H1 (cell line): ENCODE measurements around the gene SMARCA1. TPM values are rescaled to one million over a fixed set of nuclear protein-coding genes. Genes with fewer than 3 reads are reported as not detected.

Source experiments
- CTCF ChIA-PET: fragments of 300-600 bp; sonication (Branson Sonifier 250); formaldehyde crosslinking; loops from one replicate; lab custom pipeline; 2021; ENCODE audit not compliant: partially characterized antibody; lab: Charles Lee
- POLR2A ChIA-PET: fragments of 300-600 bp; sonication (Branson Sonifier 250); formaldehyde crosslinking; loops from one replicate; lab custom pipeline; 2021; ENCODE audit warnings: inconsistent platforms; ENCODE audit not compliant: partially characterized antibody; lab: Charles Lee
- DNase-seq, 2 experiments: peaks; one replicate each; pipeline versions ENCODE4 v3.0.0 to v3.0.0-alpha.2; 2010 to 2022; ENCODE audit warnings: low spot score in 2 of 2, low read depth in 1 of 2, mixed read lengths in 1 of 2
- FAIRE-seq: peaks from 2 replicates; lab custom pipeline; 2011; peaks lifted over from hg19 to GRCh38; lab: Jason Lieb, UNC
- H2AFZ ChIP-seq: 2 replicates; pipeline ENCODE4 v1.8.1; 2012; ENCODE audit warnings: low read length, inconsistent platforms
- H2AK5ac ChIP-seq: 2 replicates; pipeline ENCODE4 v1.6.1; 2013; ENCODE audit warnings: low read depth, low read length
- H2BK120ac ChIP-seq: replicated peaks from 2 replicates; pipeline ENCODE3; 2013; ENCODE audit warnings: low read depth, low read length, inconsistent platforms
- H2BK12ac ChIP-seq: 2 replicates; pipeline ENCODE4 v1.6.1; 2013; ENCODE audit warnings: low read depth, low read length
- H2BK15ac ChIP-seq: 2 replicates; pipeline ENCODE4 v1.6.1; 2013; ENCODE audit warnings: low read length
- H2BK20ac ChIP-seq: 2 replicates; pipeline ENCODE4 v1.6.1; 2013; ENCODE audit warnings: low read length
- H2BK5ac ChIP-seq: 2 replicates; pipeline ENCODE4 v1.6.1; 2013; ENCODE audit warnings: low read depth, low read length
- H3K14ac ChIP-seq: 2 replicates; pipeline ENCODE4 v1.6.1; 2013; ENCODE audit warnings: inconsistent platforms; ENCODE audit not compliant: insufficient read length
- H3K18ac ChIP-seq: 2 replicates; pipeline ENCODE4 v1.6.1; 2013; ENCODE audit warnings: low read length; ENCODE audit errors: extremely low read depth
- H3K23ac ChIP-seq: 2 replicates; pipeline ENCODE4 v1.6.1; 2013; ENCODE audit warnings: inconsistent platforms; ENCODE audit not compliant: insufficient read length
- H3K23me2 ChIP-seq: 2 replicates; pipeline ENCODE4 v1.6.1; 2013; ENCODE audit warnings: low read depth, low read length
- H3K27ac ChIP-seq: 2 replicates; pipeline ENCODE4 v1.6.1; 2011; ENCODE audit warnings: low read depth, low read length, inconsistent platforms
- H3K27me3 ChIP-seq, 4 experiments: replicated peaks in 1 of 4; 1 replicate in 1 of 4; 2 replicates in 3 of 4; pipeline versions ENCODE4 v1.6.1 to v1.8.1; 2011 to 2013; ENCODE audit warnings: low read length in 3 of 4, mild to moderate bottlenecking in 3 of 4, inconsistent platforms in 2 of 4, mixed read lengths in 2 of 4, moderate library complexity in 1 of 4; ENCODE audit not compliant: control insufficient read depth in 3 of 4, insufficient read depth in 3 of 4; ENCODE audit errors: extremely low read depth in 1 of 4
- H3K36me3 ChIP-seq, 4 experiments: 2 replicates each; pipeline versions ENCODE4 v1.6.1 to v1.8.1; 2011 to 2013; ENCODE audit warnings: mild to moderate bottlenecking in 4 of 4, low read length in 3 of 4, moderate library complexity in 2 of 4, control low read depth in 1 of 4, inconsistent platforms in 1 of 4; ENCODE audit not compliant: insufficient read depth in 4 of 4, control insufficient read depth in 2 of 4
- H3K4ac ChIP-seq: replicated peaks from 2 replicates; pipeline ENCODE3; 2013; ENCODE audit warnings: low read length, low read depth, mixed read lengths, inconsistent platforms; ENCODE audit not compliant: insufficient read length
- H3K4me1 ChIP-seq, 4 experiments: replicated peaks in 1 of 4; 1 replicate in 1 of 4; 2 replicates in 3 of 4; pipeline versions ENCODE4 v1.6.1 to v1.8.1; 2011 to 2013; ENCODE audit warnings: low read length in 3 of 4, inconsistent platforms in 2 of 4, mixed read lengths in 1 of 4; ENCODE audit not compliant: insufficient read depth in 4 of 4, control insufficient read depth in 3 of 4
- H3K4me2 ChIP-seq, 2 experiments: 2 replicates each; pipeline versions ENCODE4 v1.6.1 to v1.8.1; 2011 to 2013; ENCODE audit warnings: low read depth in 2 of 2, low read length in 2 of 2, control low read depth in 1 of 2, inconsistent platforms in 1 of 2, mild to moderate bottlenecking in 1 of 2; ENCODE audit not compliant: insufficient read depth in 1 of 2
- H3K4me3 ChIP-seq, 4 experiments: fragments of 200-600, 300-600 bp in 1 of 4; sonication (generic), shearing (Covaris generic), sonication (Bioruptor Twin) in 1 of 4; 2 replicates each; pipeline versions ENCODE4 v1.5.1 to v1.8.1; 2011 to 2016; ENCODE audit warnings: low read length in 4 of 4, low read depth in 3 of 4, control low read depth in 2 of 4, inconsistent platforms in 2 of 4, mild to moderate bottlenecking in 2 of 4, mixed read lengths in 1 of 4, moderate library complexity in 1 of 4; ENCODE audit not compliant: insufficient read depth in 2 of 4; ENCODE audit errors: extremely low read depth in 1 of 4
- H3K56ac ChIP-seq: replicated peaks from 2 replicates; pipeline ENCODE3; 2013; ENCODE audit warnings: low read depth, mild to moderate bottlenecking, mixed read lengths, low read length, inconsistent platforms; ENCODE audit not compliant: insufficient read length
- H3K79me1 ChIP-seq: 2 replicates; pipeline ENCODE4 v1.6.1; 2013; ENCODE audit warnings: low read depth, low read length, control low read depth
- H3K79me2 ChIP-seq, 2 experiments: 2 replicates each; pipeline versions ENCODE4 v1.6.1 to v1.8.1; 2012 to 2013; ENCODE audit warnings: low read length in 2 of 2, mild to moderate bottlenecking in 2 of 2, inconsistent platforms in 1 of 2; ENCODE audit not compliant: insufficient read depth in 2 of 2, control insufficient read depth in 1 of 2
- H3K9ac ChIP-seq, 4 experiments: replicated peaks in 1 of 4; 1 replicate in 1 of 4; 2 replicates in 3 of 4; pipeline versions ENCODE4 v1.6.1 to v1.8.1; 2011 to 2013; ENCODE audit warnings: low read depth in 3 of 4, low read length in 3 of 4, control low read depth in 2 of 4, mild to moderate bottlenecking in 2 of 4, moderate library complexity in 2 of 4, inconsistent platforms in 1 of 4; ENCODE audit errors: extremely low read depth in 1 of 4
- H3K9me3 ChIP-seq, 2 experiments: 2 replicates each; pipeline versions ENCODE4 v1.6.1 to v1.8.1; 2012 to 2013; ENCODE audit warnings: mild to moderate bottlenecking in 2 of 2, moderate library complexity in 2 of 2, control low read depth in 1 of 2, inconsistent platforms in 1 of 2, low read depth in 1 of 2, low read length in 1 of 2, mixed read lengths in 1 of 2; ENCODE audit not compliant: insufficient read depth in 2 of 2
- H4K20me1 ChIP-seq, 2 experiments: replicated peaks in 1 of 2; 2 replicates each; pipeline versions ENCODE3 to v1.8.1; 2011 to 2013; ENCODE audit warnings: inconsistent platforms in 2 of 2, low read length in 2 of 2, mild to moderate bottlenecking in 1 of 2; ENCODE audit not compliant: insufficient read depth in 2 of 2, control insufficient read depth in 1 of 2
- H4K5ac ChIP-seq: 2 replicates; pipeline ENCODE4 v1.6.1; 2013; ENCODE audit warnings: low read length, low read depth, mixed read lengths, inconsistent platforms; ENCODE audit not compliant: insufficient read length
- H4K8ac ChIP-seq: 2 replicates; pipeline ENCODE4 v1.8.0; 2013; ENCODE audit warnings: mild to moderate bottlenecking, moderate library complexity, low read length, inconsistent platforms; ENCODE audit not compliant: insufficient read depth; ENCODE audit errors: extremely low read depth
- H4K91ac ChIP-seq: replicated peaks from 2 replicates; pipeline ENCODE3; 2013; ENCODE audit warnings: low read length, mixed read lengths, inconsistent platforms; ENCODE audit not compliant: insufficient read length
- ASH2L ChIP-seq: fragments of 200-600, 300-600 bp; sonication (generic); IDR thresholded peaks from one replicate; pipeline ENCODE4 v1.7.1; 2017; ENCODE audit warnings: low read length
- CBX8 ChIP-seq: fragments of 300-800, 300-1000 bp; sonication (generic); IDR thresholded peaks from 2 replicates; pipeline ENCODE4 v1.7.1; 2016; ENCODE audit warnings: low read depth, low read length, borderline replicate concordance
- CHD1 ChIP-seq: IDR thresholded peaks from 2 replicates; pipeline ENCODE4 v1.6.1; 2012; ENCODE audit warnings: low read depth, low read length, improper control_type of control experiment
- CHD2 ChIP-seq: IDR thresholded peaks from 2 replicates; pipeline ENCODE4 v1.6.1; 2012; ENCODE audit warnings: low read length, improper control_type of control experiment
- CTBP2 ChIP-seq: IDR thresholded peaks from 2 replicates; pipeline ENCODE4 v1.7.0; 2011; ENCODE audit warnings: borderline replicate concordance, mild to moderate bottlenecking, moderate library complexity, mixed read lengths, low read length; ENCODE audit not compliant: insufficient read depth, insufficient read length
- RBBP5 ChIP-seq: IDR thresholded peaks from 2 replicates; pipeline ENCODE4 v1.7.1; 2012; ENCODE audit warnings: low read depth, mild to moderate bottlenecking, inconsistent platforms, low read length, moderate library complexity, borderline replicate concordance
- SAP30 ChIP-seq: fragments of 300-600 bp; sonication (generic); IDR thresholded peaks from 2 replicates; pipeline ENCODE4 v1.7.1; 2012; ENCODE audit warnings: low read length, moderate library complexity, mild to moderate bottlenecking, inconsistent platforms; ENCODE audit not compliant: insufficient read depth, insufficient replicate concordance
- SRF ChIP-seq: IDR thresholded peaks from 2 replicates; pipeline ENCODE4 v1.6.1; 2011; ENCODE audit warnings: mild to moderate bottlenecking, low read depth, low read length, moderate library complexity
- WGBS, 2 experiments: shearing (Covaris generic) in 1 of 2; methylation state at CpG; one replicate each; pipeline versions ENCODE4 v1.1.6 to v1.1.7; 2013 to 2015; ENCODE audit warnings: low lambda C conversion rate in 2 of 2, mixed read lengths in 2 of 2, inconsistent platforms in 1 of 2, low coverage in 1 of 2, missing lambda C conversion rate in 1 of 2; ENCODE audit not compliant: insufficient replicate concordance in 2 of 2, insufficient coverage in 1 of 2, insufficient read length in 1 of 2; ENCODE audit errors: extremely low coverage in 1 of 2, missing lambda C conversion rate in 1 of 2; 5-methylcytosine and 5-hydroxymethylcytosine counted together
- polyA plus RNA-seq, 7 experiments: library from polyadenylated mRNA; depleted of rRNA in 3 of 7; stranded (reverse) in 5 of 7; unstranded in 2 of 7; fragments of >200 nt in 5 of 7; fragments of 200-250 nt in 2 of 7; gene quantifications; 1 replicate in 5 of 7; 2 replicates in 1 of 7; 4 replicates in 1 of 7; pipeline versions ENCODE4 v1.2.1 to v1.2.3, GENCODE V29; 2011 to 2013; ENCODE audit warnings: missing spikeins in 2 of 7, mixed read lengths in 2 of 7
- total RNA-seq: library from RNA; stranded (reverse); fragmentation: NEBNext Ultra II Directional; extraction: Animal tissue kit (Norgen Biotek cat#: 25700); gene quantifications from 2 replicates; pipeline ENCODE4 v1.2.1, GENCODE V29; 2021

Gene SMARCA1
- total and polyA plus RNA-seq, 2 of the 8 experiments (the other 6 are each of a cell fraction or from before 2014, with no cell fraction given): 13.1 to 54.4 TPM

DNA sequence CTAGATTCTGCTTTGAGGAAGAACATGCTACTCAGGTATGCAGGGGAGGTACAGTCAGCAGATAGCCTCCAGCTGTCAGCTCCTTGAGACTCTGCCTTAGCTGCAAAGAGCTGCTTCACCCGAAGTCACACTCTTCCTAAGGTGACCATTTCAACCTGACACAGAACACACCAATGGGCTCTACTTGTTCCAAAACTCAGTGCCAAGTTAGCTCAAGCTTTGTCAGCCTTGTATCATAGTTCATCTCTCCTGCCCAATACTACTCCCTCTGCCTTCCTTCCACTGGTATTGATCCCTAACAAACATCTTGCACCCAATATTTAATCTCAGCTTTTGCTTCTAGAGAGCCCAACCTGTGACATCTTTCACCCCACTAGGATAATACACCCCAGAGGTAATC lies 7.8 kb upstream of the SMARCA1 start:
- Histone ChIP-seq H3K56ac (no peak overlapping the region), H2AFZ (no peak overlapping the region), H3K27ac (no peak overlapping the region), H3K36me3 (no peaks in the 10 kb centered on the region), H3K9me3 (no peaks in the 10 kb centered on the region), H3K79me1 (no peaks in the 10 kb centered on the region), H3K4me3 (no peak overlapping the region), H4K8ac (no peak overlapping the region), H4K20me1 (no peaks in the 10 kb centered on the region), H4K91ac (no peak overlapping the region), H2AK5ac (no peak overlapping the region), H2BK5ac (no peak overlapping the region), H3K9ac (no peak overlapping the region), H3K4me1 (no peaks in the 10 kb centered on the region), H2BK120ac (no peak overlapping the region), H3K18ac (no peak overlapping the region), H3K79me2 (no peaks in the 10 kb centered on the region), H4K5ac (no peak overlapping the region), H3K4ac (no peak overlapping the region), H2BK12ac (no peak overlapping the region), H3K23ac (no peak overlapping the region), H3K23me2 (no peaks in the 10 kb centered on the region), H2BK15ac (no peak overlapping the region), H3K14ac (no peak overlapping the region), H3K27me3 (no peaks in the 10 kb centered on the region), H3K4me2 (no peak overlapping the region), H2BK20ac (no peak overlapping the region)
- no CpG with 5 or more reads among the region's 1 CpG for whole genome bisulfite sequencing, 2 experiments
- FAIRE-seq (no peak), DNase-seq (no peak)
- POLR2A ChIA-PET: no interaction called here
- TF ChIP-seq SRF (no peak), CHD2 (no peak), CHD1 (no peak), ASH2L (no peak), CTBP2 (no peak), CBX8 (no peak), RBBP5 (no peak), SAP30 (no peak)
- CTCF ChIA-PET: no interaction called here
